Mesenchymal stem cell (in vitro differentiated cells and primary cell): ENCODE results near the gene MOSPD3.
A peak's percentile ranks its signal among the peaks of the same experiment; 100 is the strongest.

Source experiments
- DNase-seq: peaks from one replicate; pipeline ENCODE4 v3.0.0-alpha.2; 2013
- H2AFZ ChIP-seq: one replicate; pipeline ENCODE4 v1.6.1; 2013; ENCODE audit warnings: low read depth, mild to moderate bottlenecking, control low read depth, inconsistent platforms, low read length, moderate library complexity
- H2AK5ac ChIP-seq: 2 replicates; pipeline ENCODE4 v1.6.1; 2013; ENCODE audit warnings: low read length, moderate library complexity, mild to moderate bottlenecking, inconsistent platforms; ENCODE audit not compliant: severe bottlenecking
- H2BK120ac ChIP-seq: one replicate; pipeline ENCODE4 v1.6.1; 2013; ENCODE audit warnings: low read depth, mild to moderate bottlenecking, inconsistent platforms, low read length, moderate library complexity
- H2BK12ac ChIP-seq, 2 experiments: one replicate each; pipeline ENCODE4 v1.6.1; 2013; ENCODE audit warnings: inconsistent platforms in 2 of 2, low read length in 2 of 2, mild to moderate bottlenecking in 2 of 2, moderate library complexity in 2 of 2, control low read depth in 1 of 2
- H2BK15ac ChIP-seq: one replicate; pipeline ENCODE4 v1.6.1; 2013; ENCODE audit warnings: mild to moderate bottlenecking, low read depth, inconsistent platforms; ENCODE audit not compliant: poor library complexity, severe bottlenecking
- H2BK5ac ChIP-seq: 2 replicates; pipeline ENCODE4 v1.6.1; 2013; ENCODE audit warnings: low read depth, mild to moderate bottlenecking, low read length, control low read depth, inconsistent platforms; ENCODE audit not compliant: poor library complexity, severe bottlenecking
- H3K14ac ChIP-seq, 2 experiments: one replicate each; pipeline ENCODE4 v1.6.1; 2013; ENCODE audit warnings: inconsistent platforms in 2 of 2, low read length in 2 of 2, control low read depth in 1 of 2, mild to moderate bottlenecking in 1 of 2, moderate library complexity in 1 of 2
- H3K18ac ChIP-seq, 2 experiments: one replicate each; pipeline ENCODE4 v1.6.1; 2013; ENCODE audit warnings: inconsistent platforms in 2 of 2, low read length in 2 of 2, control low read depth in 1 of 2, low read depth in 1 of 2, mild to moderate bottlenecking in 1 of 2
- H3K23ac ChIP-seq, 2 experiments: one replicate each; pipeline ENCODE4 v1.6.1; 2013; ENCODE audit warnings: inconsistent platforms in 2 of 2, low read length in 2 of 2, mild to moderate bottlenecking in 2 of 2, moderate library complexity in 2 of 2, control low read depth in 1 of 2
- H3K27ac ChIP-seq: 2 replicates; pipeline ENCODE4 v1.5.1; 2013; ENCODE audit warnings: mild to moderate bottlenecking, moderate library complexity, low read length, control low read depth, inconsistent platforms; ENCODE audit not compliant: poor library complexity, severe bottlenecking
- H3K27me3 ChIP-seq, 2 experiments: 2 replicates each; pipeline versions ENCODE4 v1.6.1 to v1.7.0; 2013; ENCODE audit warnings: low read length in 2 of 2, mild to moderate bottlenecking in 2 of 2, moderate library complexity in 2 of 2, control low read depth in 1 of 2, inconsistent platforms in 1 of 2; ENCODE audit not compliant: control insufficient read depth in 1 of 2, insufficient read depth in 1 of 2
- H3K36me3 ChIP-seq, 2 experiments: 2 replicates each; pipeline versions ENCODE4 v1.6.1 to v1.7.0; 2013; ENCODE audit warnings: low read length in 2 of 2, control low read depth in 1 of 2, inconsistent platforms in 1 of 2, low read depth in 1 of 2, mild to moderate bottlenecking in 1 of 2; ENCODE audit not compliant: insufficient read depth in 2 of 2, control insufficient read depth in 1 of 2
- H3K4ac ChIP-seq, 2 experiments: one replicate each; pipeline ENCODE4 v1.6.1; 2013; ENCODE audit warnings: inconsistent platforms in 2 of 2, low read length in 2 of 2, mild to moderate bottlenecking in 2 of 2, moderate library complexity in 2 of 2, control low read depth in 1 of 2, low read depth in 1 of 2
- H3K4me1 ChIP-seq: 2 replicates; pipeline ENCODE4 v1.6.1; 2013; ENCODE audit warnings: low read depth, low read length, control low read depth; ENCODE audit not compliant: control insufficient read depth, insufficient read depth
- H3K4me2 ChIP-seq: 2 replicates; pipeline ENCODE4 v1.6.1; 2013; ENCODE audit warnings: low read length, mild to moderate bottlenecking, inconsistent platforms; ENCODE audit not compliant: poor library complexity, severe bottlenecking
- H3K4me3 ChIP-seq, 2 experiments: 2 replicates each; pipeline versions ENCODE4 v1.5.1 to v1.7.0; 2013; ENCODE audit warnings: low read length in 2 of 2, mild to moderate bottlenecking in 2 of 2, control low read depth in 1 of 2, low read depth in 1 of 2; ENCODE audit not compliant: insufficient read depth in 1 of 2
- H3K79me1 ChIP-seq: replicated peaks from 2 replicates; pipeline ENCODE4 v1.6.1; 2013; ENCODE audit warnings: mild to moderate bottlenecking, control low read depth, low read length, inconsistent platforms; ENCODE audit not compliant: poor library complexity, severe bottlenecking
- H3K9ac ChIP-seq: 2 replicates; pipeline ENCODE4 v1.7.0; 2013; ENCODE audit warnings: mild to moderate bottlenecking, low read length, moderate library complexity
- H3K9me3 ChIP-seq: 2 replicates; pipeline ENCODE4 v1.7.0; 2013; ENCODE audit warnings: mild to moderate bottlenecking, low read length; ENCODE audit not compliant: control insufficient read depth
- H4K8ac ChIP-seq: one replicate; pipeline ENCODE4 v1.6.1; 2013; ENCODE audit warnings: inconsistent platforms, mild to moderate bottlenecking, low read length, moderate library complexity
- H4K91ac ChIP-seq: one replicate; pipeline ENCODE4 v1.6.1; 2013; ENCODE audit warnings: mild to moderate bottlenecking, low read length, inconsistent platforms
- WGBS: methylation state at CpG from one replicate; pipeline ENCODE4 v1.1.7; 2013; ENCODE audit warnings: mixed read lengths; 5-methylcytosine and 5-hydroxymethylcytosine counted together

MOSPD3 gene

DNA sequence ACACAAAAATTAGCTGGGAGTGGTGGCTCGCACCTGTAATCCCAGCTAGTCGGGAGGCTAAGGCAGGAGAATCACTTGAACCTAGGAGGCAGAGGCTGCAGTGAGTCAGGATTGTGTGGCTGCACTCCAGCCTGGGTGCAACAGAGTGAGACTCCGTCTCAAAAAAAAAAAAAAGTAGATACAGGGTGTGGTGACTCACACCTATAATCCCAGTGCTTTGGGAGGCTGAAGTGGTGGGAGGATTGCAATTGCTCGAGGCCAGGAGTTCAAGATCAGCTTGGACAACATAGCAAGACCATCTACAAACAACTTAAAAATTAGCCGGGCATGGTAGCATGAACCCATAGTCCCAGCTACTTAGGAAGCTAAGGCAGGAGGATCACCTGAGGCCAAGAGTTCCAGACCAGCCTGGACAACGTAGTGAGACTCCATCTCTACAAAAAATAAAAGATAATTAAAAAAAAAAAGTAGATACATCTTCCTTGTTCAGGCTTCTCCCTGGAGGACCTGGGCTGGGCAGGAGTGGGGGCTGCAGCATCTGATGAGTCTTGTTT is 2.0 kb downstream of the MOSPD3 start:
- Histone ChIP-seq H3K4me2 (no peak overlapping the region), H2BK5ac (no peak overlapping the region), H2BK15ac (no peak overlapping the region), H3K9me3 (no peaks in the 10 kb centered on the region), H3K36me3 (peaks cover 3 to 9% of the 10 kb centered on the region in 2 experiments), H3K4ac (no peak overlapping the region), H3K9ac (no peak overlapping the region), H2AFZ (no peak overlapping the region), H4K91ac (no peak overlapping the region), H3K79me1 (peaks cover 15% of the 10 kb centered on the region), H3K14ac (no peak overlapping the region), H3K27ac (no peak overlapping the region), H2BK12ac (no peak overlapping the region), H4K8ac (no peak overlapping the region), H3K27me3 (no peaks in the 10 kb centered on the region), H2AK5ac (no peak overlapping the region), H2BK120ac (no peak overlapping the region), H3K4me1 (peaks cover 13% of the 10 kb centered on the region), H3K18ac (no peak overlapping the region), H3K4me3 (no peak overlapping the region), H3K23ac (no peak overlapping the region)
- WGBS = 86% methylated on average over 4 of the region's 6 CpGs
- DNase-seq = no peak

DNA sequence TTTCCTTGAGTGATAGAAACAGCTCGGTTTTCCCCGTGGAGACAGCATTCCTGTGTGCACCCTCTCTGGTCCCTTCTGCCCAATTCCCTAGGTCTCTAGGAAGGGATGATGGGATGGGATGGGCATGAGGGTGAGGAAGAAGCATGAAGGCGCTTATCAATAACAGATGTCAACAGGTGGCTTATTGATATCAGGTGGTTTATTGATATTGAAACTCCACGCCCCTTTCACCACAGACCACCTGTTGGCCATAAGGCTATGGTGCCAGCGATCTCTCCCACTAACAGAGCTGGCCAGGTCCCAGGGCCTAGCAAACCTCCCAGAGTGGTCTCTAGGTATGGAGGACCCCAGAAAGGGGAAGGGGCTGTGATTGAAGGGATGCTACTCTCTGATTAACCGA is 7.9 kb downstream of the MOSPD3 start:
- Histone ChIP-seq H3K9ac (no peak overlapping the region), H3K4me3 (no peak overlapping the region), H3K79me1 (no peaks in the 10 kb centered on the region), H3K9me3 (no peaks in the 10 kb centered on the region), H3K27ac (no peak overlapping the region), H3K18ac (no peak overlapping the region), H2BK5ac (no peak overlapping the region), H3K23ac (no peak overlapping the region), H2BK12ac (no peak overlapping the region), H3K14ac (no peak overlapping the region), H3K27me3 (no peaks in the 10 kb centered on the region), H2BK15ac (no peak overlapping the region), H2AFZ (no peak overlapping the region), H3K4ac (no peak overlapping the region), H3K36me3 (peaks cover 0 to 22% of the 10 kb centered on the region in 2 experiments), H2BK120ac (no peak overlapping the region), H3K4me2 (no peak overlapping the region), H3K4me1 (no peaks in the 10 kb centered on the region), H4K8ac (no peak overlapping the region), H4K91ac (no peak overlapping the region), H2AK5ac (no peak overlapping the region)
- no peak for DNase-seq
- 92% methylated on average over 4 of the region's 6 CpGs for WGBS

DNA sequence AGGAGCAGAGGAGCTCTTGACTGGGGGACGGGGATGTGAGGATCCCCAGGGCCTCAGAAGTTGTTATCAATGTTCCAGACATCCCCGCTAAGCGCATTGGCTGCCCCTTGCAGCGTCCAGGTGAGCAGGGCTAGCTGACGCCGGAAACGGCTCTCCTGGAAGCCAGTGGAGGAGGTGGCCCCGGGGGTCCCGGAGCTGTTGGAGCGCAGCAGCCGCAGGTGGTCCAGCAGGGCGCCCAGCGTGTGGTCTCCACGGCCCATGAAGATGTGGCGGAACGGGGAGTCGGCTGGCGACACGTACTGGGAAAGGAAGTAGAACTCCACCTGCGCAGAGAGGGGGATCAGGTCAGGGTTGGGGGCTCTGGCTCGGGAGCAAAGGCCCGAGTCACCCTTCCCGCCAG is 8.5 kb downstream of the MOSPD3 start:
- Histone ChIP-seq H3K9ac (no peak overlapping the region), H2AFZ (no peak overlapping the region), H3K4me1 (no peaks in the 10 kb centered on the region), H3K9me3 (no peaks in the 10 kb centered on the region), H3K79me1 (no peaks in the 10 kb centered on the region), H3K4ac (no peak overlapping the region), H3K14ac (no peak overlapping the region), H4K91ac (no peak overlapping the region), H3K23ac (no peak overlapping the region), H2BK15ac (no peak overlapping the region), H2AK5ac (no peak overlapping the region), H3K18ac (no peak overlapping the region), H2BK120ac (no peak overlapping the region), H3K4me2 (no peak overlapping the region), H2BK5ac (no peak overlapping the region), H3K27ac (no peak overlapping the region), H3K27me3 (no peaks in the 10 kb centered on the region), H2BK12ac (no peak overlapping the region), H3K36me3 (peaks cover 0 to 22% of the 10 kb centered on the region in 2 experiments), H4K8ac (no peak overlapping the region), H3K4me3 (no peak overlapping the region)
- 94% methylated on average over 23 of the region's 23 CpGs for WGBS
- DNase-seq = no peak

DNA sequence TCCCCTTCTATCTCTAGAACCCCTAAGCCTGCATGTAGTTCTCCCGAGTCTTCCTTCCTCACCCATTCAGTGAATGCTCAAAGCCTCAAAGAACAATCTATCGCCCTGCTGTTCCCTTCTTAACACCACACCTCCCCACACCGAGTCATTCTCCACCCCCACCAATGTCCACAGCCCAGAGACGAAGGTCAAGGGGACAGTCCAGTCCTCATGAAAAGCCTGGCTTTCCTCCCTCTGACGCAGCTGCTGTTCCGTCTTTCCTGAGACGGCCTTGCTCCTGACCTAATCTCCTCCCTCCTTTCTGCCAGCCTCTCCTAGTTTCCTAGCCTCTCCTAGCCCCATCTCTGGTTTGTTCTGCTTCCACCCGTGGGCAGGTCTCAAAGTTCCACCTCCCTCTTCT is 9.2 kb downstream of the MOSPD3 start:
- H3K4ac ChIP-seq = no peak overlapping the region
- no peak overlapping the region for H2BK120ac ChIP-seq
- H2BK15ac ChIP-seq = no peak overlapping the region
- H3K4me2 ChIP-seq = no peak overlapping the region
- H4K91ac ChIP-seq = peak overlapping the region; percentile 1
- no peak overlapping the region for H3K23ac ChIP-seq
- no peak overlapping the region for H3K14ac ChIP-seq
- 71% methylated on average over 8 of the region's 8 CpGs for WGBS
- H3K79me1 ChIP-seq = no peaks in the 10 kb centered on the region
- H3K4me1 ChIP-seq = peaks cover 4% of the 10 kb centered on the region
- H2AK5ac ChIP-seq = no peak overlapping the region
- H2BK12ac ChIP-seq = no peak overlapping the region
- H2AFZ ChIP-seq = no peak overlapping the region
- no peaks in the 10 kb centered on the region for H3K27me3 ChIP-seq
- DNase-seq = peak; percentile 14
- H3K9ac ChIP-seq = no peak overlapping the region
- no peak overlapping the region for H3K18ac ChIP-seq
- peak overlapping the region; percentile 47 for H4K8ac ChIP-seq
- H2BK5ac ChIP-seq = no peak overlapping the region
- no peak overlapping the region for H3K4me3 ChIP-seq
- peaks cover 0 to 20% of the 10 kb centered on the region in 2 experiments for H3K36me3 ChIP-seq
- no peaks in the 10 kb centered on the region for H3K9me3 ChIP-seq
- no peak overlapping the region for H3K27ac ChIP-seq
